Astrocyte (in vitro differentiated cells and primary cell): ENCODE data around the gene LYL1. TPM values are rescaled to one million over a fixed set of nuclear protein-coding genes. Genes with fewer than 3 reads are reported as not detected.

ENCODE experiments used
- DNase-seq: peaks from one replicate; pipeline ENCODE4 v3.0.0-alpha.2; 2010; ENCODE audit warnings: low read depth
- FAIRE-seq: peaks from 2 replicates; lab custom pipeline; 2011; peaks lifted over from hg19 to GRCh38; lab: Jason Lieb, UNC
- H2AFZ ChIP-seq: 2 replicates; pipeline ENCODE4 v1.6.0; 2012; ENCODE audit warnings: low read depth, low read length, inconsistent platforms
- H3K27ac ChIP-seq: 2 replicates; pipeline ENCODE4 v1.5.1; 2011; ENCODE audit warnings: low read depth, low read length, inconsistent platforms
- H3K27me3 ChIP-seq: 2 replicates; pipeline ENCODE4 v1.6.0; 2011; ENCODE audit warnings: low read length, inconsistent platforms; ENCODE audit not compliant: insufficient read depth
- H3K36me3 ChIP-seq: 2 replicates; pipeline ENCODE4 v1.5.1; 2011; ENCODE audit warnings: low read length, inconsistent platforms; ENCODE audit not compliant: insufficient read depth
- H3K4me1 ChIP-seq: 2 replicates; pipeline ENCODE4 v1.5.1; 2011; ENCODE audit warnings: low read length, inconsistent platforms; ENCODE audit not compliant: insufficient read depth
- H3K4me2 ChIP-seq: 2 replicates; pipeline ENCODE4 v1.6.0; 2012; ENCODE audit warnings: low read length, inconsistent platforms
- H3K4me3 ChIP-seq: 2 replicates; pipeline ENCODE4 v1.5.1; 2011; ENCODE audit warnings: low read depth, mild to moderate bottlenecking, low read length, inconsistent platforms; ENCODE audit not compliant: insufficient read depth
- H3K79me2 ChIP-seq: 2 replicates; pipeline ENCODE4 v1.6.0; 2012; ENCODE audit warnings: mild to moderate bottlenecking, low read length, inconsistent platforms; ENCODE audit not compliant: insufficient read depth
- H3K9ac ChIP-seq: 2 replicates; pipeline ENCODE4 v1.6.0; 2012; ENCODE audit warnings: mild to moderate bottlenecking, low read length, inconsistent platforms
- H3K9me3 ChIP-seq: 2 replicates; pipeline ENCODE4 v1.5.1; 2012; ENCODE audit warnings: low read depth, mild to moderate bottlenecking, low read length, inconsistent platforms; ENCODE audit not compliant: insufficient read depth
- H4K20me1 ChIP-seq: 2 replicates; pipeline ENCODE4 v1.6.0; 2012; ENCODE audit warnings: low read length, inconsistent platforms; ENCODE audit not compliant: insufficient read depth
- H3K27ac Mint-ChIP-seq: one replicate; pipeline ENCODE4 v1.8.0; 2021; ENCODE audit warnings: mild to moderate bottlenecking, mixed read lengths; ENCODE audit not compliant: unreplicated experiment
- H3K27me3 Mint-ChIP-seq: one replicate; pipeline ENCODE4 v1.8.0; 2021; ENCODE audit warnings: low read depth, mixed read lengths; ENCODE audit not compliant: unreplicated experiment
- H3K36me3 Mint-ChIP-seq: one replicate; pipeline ENCODE4 v1.8.0; 2021; ENCODE audit warnings: low read depth, mixed read lengths; ENCODE audit not compliant: unreplicated experiment
- H3K4me1 Mint-ChIP-seq: one replicate; pipeline ENCODE4 v1.8.0; 2021; ENCODE audit warnings: low read depth, mixed read lengths; ENCODE audit not compliant: unreplicated experiment
- H3K4me3 Mint-ChIP-seq: one replicate; pipeline ENCODE4 v1.8.0; 2021; ENCODE audit warnings: mild to moderate bottlenecking, moderate library complexity, mixed read lengths; ENCODE audit not compliant: unreplicated experiment
- H3K9me3 Mint-ChIP-seq: one replicate; pipeline ENCODE4 v1.8.0; 2021; ENCODE audit warnings: mild to moderate bottlenecking, mixed read lengths; ENCODE audit not compliant: unreplicated experiment
- EZH2 ChIP-seq: IDR thresholded peaks from 2 replicates; pipeline ENCODE4 v1.6.1; 2012; ENCODE audit warnings: mild to moderate bottlenecking, low read length, inconsistent platforms; ENCODE audit not compliant: insufficient read depth
- total RNA-seq: library from RNA; stranded (reverse); gene quantifications from 2 replicates; pipeline ENCODE4 v1.2.1, GENCODE V29; 2021
- TF ChIP-seq, protein P1 (sequence below): IDR thresholded peaks from 2 replicates; pipeline ENCODE4 v1.5.1; 2011; ENCODE audit warnings: low read depth, mild to moderate bottlenecking, inconsistent platforms, low read length, moderate library complexity; ENCODE audit not compliant: insufficient read depth

LYL1 gene
- total RNA-seq, 1 donor from 2014 or later, result 0.27 TPM

- H3K27ac ChIP-seq, result no peak overlapping the region
- H3K36me3 ChIP-seq, result peaks cover 4% of the 10 kb centered on the region
- H3K36me3 Mint-ChIP-seq, result peaks cover 13% of the 10 kb centered on the region
- H3K4me1 Mint-ChIP-seq, result peaks cover 26% of the 10 kb centered on the region
- H3K4me3 ChIP-seq, result no peak overlapping the region
- peaks cover 95% of the 10 kb centered on the region for H4K20me1 ChIP-seq
- no peak overlapping the region for H3K4me2 ChIP-seq
- no peaks in the 10 kb centered on the region for H3K9me3 Mint-ChIP-seq
- no peak overlapping the region for H3K27ac Mint-ChIP-seq
- no peaks in the 10 kb centered on the region for H3K27me3 Mint-ChIP-seq
- DNase-seq (no peak), FAIRE-seq (no peak)
- H3K9ac ChIP-seq, result peak overlapping the region; percentile 18
- H3K4me3 Mint-ChIP-seq, result no peak overlapping the region
- H2AFZ ChIP-seq, result no peak overlapping the region
- peaks cover 100% of the 10 kb centered on the region for H3K79me2 ChIP-seq
- H3K9me3 ChIP-seq, result no peaks in the 10 kb centered on the region
- peaks cover 15% of the 10 kb centered on the region for H3K4me1 ChIP-seq
- H3K27me3 ChIP-seq, result no peaks in the 10 kb centered on the region
- no peak for TF ChIP-seq EZH2
- TF ChIP-seq, protein P1, sequence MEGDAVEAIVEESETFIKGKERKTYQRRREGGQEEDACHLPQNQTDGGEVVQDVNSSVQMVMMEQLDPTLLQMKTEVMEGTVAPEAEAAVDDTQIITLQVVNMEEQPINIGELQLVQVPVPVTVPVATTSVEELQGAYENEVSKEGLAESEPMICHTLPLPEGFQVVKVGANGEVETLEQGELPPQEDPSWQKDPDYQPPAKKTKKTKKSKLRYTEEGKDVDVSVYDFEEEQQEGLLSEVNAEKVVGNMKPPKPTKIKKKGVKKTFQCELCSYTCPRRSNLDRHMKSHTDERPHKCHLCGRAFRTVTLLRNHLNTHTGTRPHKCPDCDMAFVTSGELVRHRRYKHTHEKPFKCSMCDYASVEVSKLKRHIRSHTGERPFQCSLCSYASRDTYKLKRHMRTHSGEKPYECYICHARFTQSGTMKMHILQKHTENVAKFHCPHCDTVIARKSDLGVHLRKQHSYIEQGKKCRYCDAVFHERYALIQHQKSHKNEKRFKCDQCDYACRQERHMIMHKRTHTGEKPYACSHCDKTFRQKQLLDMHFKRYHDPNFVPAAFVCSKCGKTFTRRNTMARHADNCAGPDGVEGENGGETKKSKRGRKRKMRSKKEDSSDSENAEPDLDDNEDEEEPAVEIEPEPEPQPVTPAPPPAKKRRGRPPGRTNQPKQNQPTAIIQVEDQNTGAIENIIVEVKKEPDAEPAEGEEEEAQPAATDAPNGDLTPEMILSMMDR, result no peak
These were observed 28.3 kb upstream of the LYL1 start for GRCh38 chr19:13130886-13131490.

DNA sequence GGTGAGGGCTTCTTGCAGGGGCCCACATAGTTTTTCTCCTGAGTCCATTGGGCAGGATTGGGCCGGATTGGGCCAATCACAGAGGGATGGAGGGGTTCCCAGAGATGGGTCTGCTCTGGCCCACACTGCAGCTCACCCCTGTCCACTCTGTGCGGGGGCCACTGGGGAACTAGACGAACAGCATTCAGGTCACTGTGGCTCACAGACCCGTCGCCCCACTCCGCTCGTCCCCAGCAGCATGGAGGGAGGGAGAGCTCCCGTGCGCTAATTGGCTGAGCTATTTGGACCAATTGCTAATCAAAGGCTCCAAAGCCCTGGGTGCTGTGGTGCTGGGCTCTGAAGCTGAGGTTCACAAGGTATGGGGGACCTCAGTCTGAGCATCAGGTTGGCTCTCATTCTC, 26.7 kb upstream of the LYL1 start:
- FAIRE-seq (no peak), DNase-seq (no peak)
- no peaks in the 10 kb centered on the region for H3K27me3 Mint-ChIP-seq
- Histone ChIP-seq H2AFZ (no peak overlapping the region), H3K4me3 (no peak overlapping the region), H3K36me3 (peaks cover 4% of the 10 kb centered on the region), H3K9me3 (no peaks in the 10 kb centered on the region), H3K27me3 (no peaks in the 10 kb centered on the region), H3K27ac (no peak overlapping the region), H3K79me2 (peaks cover 100% of the 10 kb centered on the region), H3K4me1 (peaks cover 15% of the 10 kb centered on the region), H3K9ac (no peak overlapping the region), H4K20me1 (peaks cover 92% of the 10 kb centered on the region), H3K4me2 (no peak overlapping the region)
- peaks cover 26% of the 10 kb centered on the region for H3K4me1 Mint-ChIP-seq
- H3K9me3 Mint-ChIP-seq, result no peaks in the 10 kb centered on the region
- H3K27ac Mint-ChIP-seq, result no peak overlapping the region
- no peak for TF ChIP-seq EZH2
- peaks cover 7% of the 10 kb centered on the region for H3K36me3 Mint-ChIP-seq
- H3K4me3 Mint-ChIP-seq, result no peak overlapping the region

DNA sequence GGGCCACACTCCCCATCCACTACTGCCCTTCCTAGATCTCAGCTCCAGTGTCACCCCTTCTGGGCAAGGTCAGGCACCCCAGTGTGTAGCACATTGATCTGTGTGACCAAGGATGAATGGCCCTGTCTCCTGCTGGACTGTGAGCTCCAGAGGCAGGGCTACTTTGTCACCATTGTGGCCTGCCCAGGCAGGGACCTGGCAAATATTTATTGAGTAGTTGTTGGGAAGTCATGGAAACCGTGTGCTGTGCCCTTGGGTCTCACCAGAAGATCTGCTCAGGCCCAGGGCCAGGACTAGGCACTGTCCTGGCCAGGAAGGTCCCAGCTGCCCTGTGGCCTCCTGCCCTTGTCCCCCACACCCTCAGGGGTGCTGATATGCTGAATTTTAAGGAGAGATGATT, 25.9 kb upstream of the LYL1 start:
- H3K27me3 Mint-ChIP-seq, result no peaks in the 10 kb centered on the region
- H3K9ac ChIP-seq, result no peak overlapping the region
- no peak overlapping the region for H3K4me2 ChIP-seq
- FAIRE-seq, result no peak
- H3K27ac Mint-ChIP-seq, result no peak overlapping the region
- peaks cover 100% of the 10 kb centered on the region for H3K79me2 ChIP-seq
- peaks cover 17% of the 10 kb centered on the region for H3K4me1 ChIP-seq
- no peak overlapping the region for H3K4me3 Mint-ChIP-seq
- no peak for TF ChIP-seq EZH2
- TF ChIP-seq, protein P1, result no peak
- peaks cover 4% of the 10 kb centered on the region for H3K36me3 ChIP-seq
- peaks cover 7% of the 10 kb centered on the region for H3K36me3 Mint-ChIP-seq
- H3K27ac ChIP-seq, result no peak overlapping the region
- H3K4me3 ChIP-seq, result no peak overlapping the region
- H3K4me1 Mint-ChIP-seq, result peaks cover 24% of the 10 kb centered on the region
- DNase-seq, result no peak
- H2AFZ ChIP-seq, result no peak overlapping the region
- H4K20me1 ChIP-seq, result peaks cover 93% of the 10 kb centered on the region
- H3K9me3 ChIP-seq, result no peaks in the 10 kb centered on the region
- no peaks in the 10 kb centered on the region for H3K9me3 Mint-ChIP-seq
- H3K27me3 ChIP-seq, result no peaks in the 10 kb centered on the region
